ENCODE data around the gene FREM1.

DNA sequence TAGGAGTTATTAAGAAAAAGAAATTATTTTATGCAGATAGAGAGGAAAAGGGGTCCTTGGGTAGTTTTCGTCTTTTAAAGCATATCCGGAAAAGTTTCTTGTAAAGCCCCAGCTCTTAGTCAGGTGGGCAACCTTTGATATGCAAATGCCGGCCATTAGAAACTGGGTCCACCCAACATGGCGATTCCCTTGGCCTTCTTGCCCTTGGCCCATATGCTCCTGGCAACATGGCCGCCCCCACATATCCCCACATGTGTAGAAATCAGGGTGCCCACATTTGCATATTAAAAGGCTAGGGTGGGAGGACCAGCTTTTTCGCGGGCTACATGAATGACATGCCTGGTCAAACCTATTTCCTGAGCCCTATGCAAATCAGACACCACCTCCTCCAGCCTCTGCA, 73.3 kb downstream of the FREM1 start:
- no peak for TF ChIP-seq CTCF (IDR thresholded peaks at IDR 0.05 in 4 of 5, conservative IDR thresholded peaks at IDR 0.05 in 1 of 5)
- no peak for TF ChIP-seq POLR2A (IDR thresholded peaks at IDR 0.05)
